ENCODE data around the gene KCNJ2.

Gene KCNJ2

DNA sequence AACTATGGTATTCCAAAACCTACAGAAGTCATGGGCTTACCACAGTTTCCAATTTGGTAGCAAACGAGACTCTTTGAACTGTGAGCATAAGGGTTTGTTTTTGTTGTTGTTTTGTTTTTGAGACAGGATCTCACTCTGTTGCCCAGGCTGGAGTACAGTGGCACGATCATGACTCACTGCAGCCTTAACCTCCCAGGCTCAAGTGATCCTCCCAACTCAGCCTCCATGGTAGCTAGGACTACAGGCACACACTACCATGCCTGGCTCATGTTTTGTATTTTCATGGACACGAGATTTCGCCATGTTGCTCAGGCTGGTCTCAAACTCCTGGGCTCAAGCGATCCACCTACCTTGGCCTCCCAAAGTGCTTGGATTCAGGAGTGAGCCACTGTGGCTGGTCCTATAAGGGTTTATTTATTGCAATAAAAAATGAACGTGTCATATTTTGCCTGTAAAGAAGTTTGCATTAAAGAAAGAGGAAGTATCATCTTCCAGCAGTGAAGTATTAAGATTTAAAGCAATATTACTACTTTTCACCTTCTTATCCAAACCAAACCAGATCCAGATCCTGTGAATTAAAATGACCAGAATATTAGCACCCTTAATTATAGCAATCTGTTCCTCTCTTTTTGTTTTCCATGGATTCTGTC, 37.2 kb downstream of the KCNJ2 start:
- DNase-seq, result no peak

- DNase-seq, result no peak
Observed at GRCh38 chr17:70207184-70207583, 37.9 kb downstream of the KCNJ2 start.

DNA sequence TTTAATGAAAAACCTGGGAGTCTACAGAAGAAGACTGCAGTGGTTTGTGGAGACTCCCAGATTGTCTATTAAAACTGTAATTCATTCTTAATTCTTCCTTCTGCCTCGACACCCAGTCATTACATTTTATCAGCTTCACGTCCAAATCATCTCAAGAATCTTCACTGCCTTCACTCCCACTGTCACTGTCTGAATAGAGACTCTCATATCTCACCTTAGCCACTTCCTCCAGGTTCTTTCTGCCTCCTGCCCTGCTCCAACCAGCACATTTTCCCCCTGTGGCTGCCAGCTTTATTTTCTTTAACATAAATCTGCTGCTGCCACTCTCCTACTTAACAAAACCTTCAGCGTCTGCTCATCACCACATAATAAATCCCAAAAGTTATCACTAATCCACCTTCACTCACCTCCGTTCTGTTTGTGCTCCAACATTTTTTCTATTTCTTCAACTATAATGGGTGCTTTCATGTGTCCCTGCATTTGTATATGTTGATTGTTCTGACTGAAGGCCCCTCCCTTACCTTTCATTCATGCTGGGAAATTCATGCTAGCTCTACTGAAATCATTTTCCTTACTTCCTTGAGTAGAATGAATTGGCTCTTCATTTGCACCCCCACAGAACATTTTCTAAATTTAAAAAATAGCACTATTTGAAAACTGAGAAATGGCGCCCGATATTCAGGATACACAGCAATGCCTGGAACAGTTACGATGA, 38.9 kb downstream of the KCNJ2 start:
- DNase-seq, result no peak

GRCh38 chr17:70208825-70209555, 39.7 kb downstream of the KCNJ2 start:
- DNase-seq, result no peak

- DNase-seq, result no peak
Observed at GRCh38 chr17:70215656-70216055, 46.3 kb downstream of the KCNJ2 start.

GRCh38 chr17:70217571-70217970, 48.2 kb downstream of the KCNJ2 start:
- no peak for DNase-seq

DNA sequence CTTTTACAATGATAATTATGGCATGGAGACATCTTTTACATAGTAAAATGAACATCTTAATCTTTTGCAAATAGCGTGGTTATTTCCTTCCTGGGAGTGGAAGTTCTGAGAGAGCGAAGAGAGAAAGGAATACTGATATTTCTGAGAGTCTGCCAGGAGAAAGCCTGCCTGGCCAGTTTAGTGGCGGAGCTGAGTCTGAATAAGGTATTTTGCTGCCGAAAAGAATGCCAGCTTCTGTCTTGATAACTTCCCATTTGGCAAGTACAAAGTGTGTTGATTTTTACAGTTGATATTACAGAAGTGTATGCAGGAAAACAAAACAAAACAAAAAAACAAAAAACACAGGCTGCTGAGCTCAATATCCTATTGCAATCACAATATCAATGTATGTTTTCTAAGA, 55.9 kb downstream of the KCNJ2 start:
- DNase-seq, result no peak

Measured in NCI-H524 (cell line).